ENCODE measurements around the gene PCARE. TPM values are rescaled to one million over a fixed set of nuclear protein-coding genes. Genes with fewer than 3 reads are reported as not detected.

Gene PCARE
- total and polyA plus RNA-seq, 2 of the 8 experiments (the other 6 are each of a cell fraction or from before 2014, with no cell fraction given) = not detected

GRCh38 chr2:29055601-29056000, 18.7 kb downstream of the PCARE start (continued):
- TF ChIP-seq, protein P1, sequence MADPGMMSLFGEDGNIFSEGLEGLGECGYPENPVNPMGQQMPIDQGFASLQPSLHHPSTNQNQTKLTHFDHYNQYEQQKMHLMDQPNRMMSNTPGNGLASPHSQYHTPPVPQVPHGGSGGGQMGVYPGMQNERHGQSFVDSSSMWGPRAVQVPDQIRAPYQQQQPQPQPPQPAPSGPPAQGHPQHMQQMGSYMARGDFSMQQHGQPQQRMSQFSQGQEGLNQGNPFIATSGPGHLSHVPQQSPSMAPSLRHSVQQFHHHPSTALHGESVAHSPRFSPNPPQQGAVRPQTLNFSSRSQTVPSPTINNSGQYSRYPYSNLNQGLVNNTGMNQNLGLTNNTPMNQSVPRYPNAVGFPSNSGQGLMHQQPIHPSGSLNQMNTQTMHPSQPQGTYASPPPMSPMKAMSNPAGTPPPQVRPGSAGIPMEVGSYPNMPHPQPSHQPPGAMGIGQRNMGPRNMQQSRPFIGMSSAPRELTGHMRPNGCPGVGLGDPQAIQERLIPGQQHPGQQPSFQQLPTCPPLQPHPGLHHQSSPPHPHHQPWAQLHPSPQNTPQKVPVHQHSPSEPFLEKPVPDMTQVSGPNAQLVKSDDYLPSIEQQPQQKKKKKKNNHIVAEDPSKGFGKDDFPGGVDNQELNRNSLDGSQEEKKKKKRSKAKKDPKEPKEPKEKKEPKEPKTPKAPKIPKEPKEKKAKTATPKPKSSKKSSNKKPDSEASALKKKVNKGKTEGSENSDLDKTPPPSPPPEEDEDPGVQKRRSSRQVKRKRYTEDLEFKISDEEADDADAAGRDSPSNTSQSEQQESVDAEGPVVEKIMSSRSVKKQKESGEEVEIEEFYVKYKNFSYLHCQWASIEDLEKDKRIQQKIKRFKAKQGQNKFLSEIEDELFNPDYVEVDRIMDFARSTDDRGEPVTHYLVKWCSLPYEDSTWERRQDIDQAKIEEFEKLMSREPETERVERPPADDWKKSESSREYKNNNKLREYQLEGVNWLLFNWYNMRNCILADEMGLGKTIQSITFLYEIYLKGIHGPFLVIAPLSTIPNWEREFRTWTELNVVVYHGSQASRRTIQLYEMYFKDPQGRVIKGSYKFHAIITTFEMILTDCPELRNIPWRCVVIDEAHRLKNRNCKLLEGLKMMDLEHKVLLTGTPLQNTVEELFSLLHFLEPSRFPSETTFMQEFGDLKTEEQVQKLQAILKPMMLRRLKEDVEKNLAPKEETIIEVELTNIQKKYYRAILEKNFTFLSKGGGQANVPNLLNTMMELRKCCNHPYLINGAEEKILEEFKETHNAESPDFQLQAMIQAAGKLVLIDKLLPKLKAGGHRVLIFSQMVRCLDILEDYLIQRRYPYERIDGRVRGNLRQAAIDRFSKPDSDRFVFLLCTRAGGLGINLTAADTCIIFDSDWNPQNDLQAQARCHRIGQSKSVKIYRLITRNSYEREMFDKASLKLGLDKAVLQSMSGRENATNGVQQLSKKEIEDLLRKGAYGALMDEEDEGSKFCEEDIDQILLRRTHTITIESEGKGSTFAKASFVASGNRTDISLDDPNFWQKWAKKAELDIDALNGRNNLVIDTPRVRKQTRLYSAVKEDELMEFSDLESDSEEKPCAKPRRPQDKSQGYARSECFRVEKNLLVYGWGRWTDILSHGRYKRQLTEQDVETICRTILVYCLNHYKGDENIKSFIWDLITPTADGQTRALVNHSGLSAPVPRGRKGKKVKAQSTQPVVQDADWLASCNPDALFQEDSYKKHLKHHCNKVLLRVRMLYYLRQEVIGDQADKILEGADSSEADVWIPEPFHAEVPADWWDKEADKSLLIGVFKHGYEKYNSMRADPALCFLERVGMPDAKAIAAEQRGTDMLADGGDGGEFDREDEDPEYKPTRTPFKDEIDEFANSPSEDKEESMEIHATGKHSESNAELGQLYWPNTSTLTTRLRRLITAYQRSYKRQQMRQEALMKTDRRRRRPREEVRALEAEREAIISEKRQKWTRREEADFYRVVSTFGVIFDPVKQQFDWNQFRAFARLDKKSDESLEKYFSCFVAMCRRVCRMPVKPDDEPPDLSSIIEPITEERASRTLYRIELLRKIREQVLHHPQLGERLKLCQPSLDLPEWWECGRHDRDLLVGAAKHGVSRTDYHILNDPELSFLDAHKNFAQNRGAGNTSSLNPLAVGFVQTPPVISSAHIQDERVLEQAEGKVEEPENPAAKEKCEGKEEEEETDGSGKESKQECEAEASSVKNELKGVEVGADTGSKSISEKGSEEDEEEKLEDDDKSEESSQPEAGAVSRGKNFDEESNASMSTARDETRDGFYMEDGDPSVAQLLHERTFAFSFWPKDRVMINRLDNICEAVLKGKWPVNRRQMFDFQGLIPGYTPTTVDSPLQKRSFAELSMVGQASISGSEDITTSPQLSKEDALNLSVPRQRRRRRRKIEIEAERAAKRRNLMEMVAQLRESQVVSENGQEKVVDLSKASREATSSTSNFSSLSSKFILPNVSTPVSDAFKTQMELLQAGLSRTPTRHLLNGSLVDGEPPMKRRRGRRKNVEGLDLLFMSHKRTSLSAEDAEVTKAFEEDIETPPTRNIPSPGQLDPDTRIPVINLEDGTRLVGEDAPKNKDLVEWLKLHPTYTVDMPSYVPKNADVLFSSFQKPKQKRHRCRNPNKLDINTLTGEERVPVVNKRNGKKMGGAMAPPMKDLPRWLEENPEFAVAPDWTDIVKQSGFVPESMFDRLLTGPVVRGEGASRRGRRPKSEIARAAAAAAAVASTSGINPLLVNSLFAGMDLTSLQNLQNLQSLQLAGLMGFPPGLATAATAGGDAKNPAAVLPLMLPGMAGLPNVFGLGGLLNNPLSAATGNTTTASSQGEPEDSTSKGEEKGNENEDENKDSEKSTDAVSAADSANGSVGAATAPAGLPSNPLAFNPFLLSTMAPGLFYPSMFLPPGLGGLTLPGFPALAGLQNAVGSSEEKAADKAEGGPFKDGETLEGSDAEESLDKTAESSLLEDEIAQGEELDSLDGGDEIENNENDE (IDR thresholded peaks at IDR 0.05; ENCODE audit: insufficient replicate concordance, low read length) = no peak
- TF ChIP-seq CHD1 (IDR thresholded peaks at IDR 0.05; ENCODE audit: low read depth, low read length) (no peak), CTCF (IDR thresholded peaks at IDR 0.05; ENCODE audit: control extremely low read depth in 1 of 3, insufficient read depth in 1 of 3, low read depth in 1 of 3, low read length in 3 of 3) (no peak), RAD21 (IDR thresholded peaks at IDR 0.05 in 1 of 2, conservative IDR thresholded peaks at IDR 0.05 in 1 of 2; ENCODE audit: low read depth in 2 of 2, low read length in 2 of 2) (no peak), SIN3A (conservative IDR thresholded peaks at IDR 0.05 in 1 of 2, IDR thresholded peaks at IDR 0.05 in 1 of 2; ENCODE audit: low read depth in 1 of 2, low read length in 2 of 2) (no peak), HDAC6 (IDR thresholded peaks at IDR 0.05; ENCODE audit: low read depth, low read length) (no peak), SP2 (IDR thresholded peaks at IDR 0.05; ENCODE audit: low read length) (no peak), MAX (IDR thresholded peaks at IDR 0.05) (no peak)

Data from H1 (cell line).